ENCODE data around the gene UBE3D.

UBE3D gene

DNA sequence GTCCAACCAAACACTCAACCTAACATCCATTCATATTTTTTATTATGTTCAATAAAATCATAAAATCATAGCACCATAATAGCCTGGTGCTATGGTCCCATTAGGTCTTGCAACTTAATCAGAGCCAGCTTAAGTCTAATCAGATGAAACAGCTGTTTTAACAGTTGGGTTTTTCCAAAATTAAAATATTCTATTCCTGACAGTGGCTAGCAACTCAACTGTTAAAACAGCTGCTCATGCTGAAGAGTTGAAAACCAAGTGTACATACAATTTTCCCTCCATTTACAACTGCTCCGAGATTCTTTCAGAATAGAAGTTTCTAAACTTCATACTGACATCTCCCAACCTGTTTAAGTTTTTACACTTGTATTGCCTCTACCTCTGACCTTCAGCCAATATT is 89.5 kb downstream of the UBE3D start:
- Histone ChIP-seq H2AFZ (ENCODE audit: low read length) (no peak overlapping the region), H4K20me1 (ENCODE audit: insufficient read depth, low read length) (no peaks in the 10 kb centered on the region), H3K4me3 (ENCODE audit: low read depth, low read length, poor library complexity, severe bottlenecking) (no peak overlapping the region), H3K9me2 (ENCODE audit: low read depth, low read length) (no peaks in the 10 kb centered on the region), H3K9ac (ENCODE audit: low read length) (no peak overlapping the region), H3K27ac (ENCODE audit: low read depth, low read length, poor library complexity, severe bottlenecking) (no peak overlapping the region), H3K27me3 (ENCODE audit: insufficient read depth, low read length) (no peaks in the 10 kb centered on the region), H3K9me3 (ENCODE audit: low read length) (no peaks in the 10 kb centered on the region), H3F3A (ENCODE audit: insufficient read depth, low read length) (no peaks in the 10 kb centered on the region), H3K4me2 (ENCODE audit: low read length) (no peak overlapping the region), H3K4me1 (ENCODE audit: insufficient read depth, low read length, severe bottlenecking) (no peaks in the 10 kb centered on the region), H3K79me2 (ENCODE audit: insufficient read depth, low read length) (no peaks in the 10 kb centered on the region), H3K36me3 (ENCODE audit: insufficient read depth, low read length) (peaks cover 4% of the 10 kb centered on the region)
- TF ChIP-seq, protein P1, sequence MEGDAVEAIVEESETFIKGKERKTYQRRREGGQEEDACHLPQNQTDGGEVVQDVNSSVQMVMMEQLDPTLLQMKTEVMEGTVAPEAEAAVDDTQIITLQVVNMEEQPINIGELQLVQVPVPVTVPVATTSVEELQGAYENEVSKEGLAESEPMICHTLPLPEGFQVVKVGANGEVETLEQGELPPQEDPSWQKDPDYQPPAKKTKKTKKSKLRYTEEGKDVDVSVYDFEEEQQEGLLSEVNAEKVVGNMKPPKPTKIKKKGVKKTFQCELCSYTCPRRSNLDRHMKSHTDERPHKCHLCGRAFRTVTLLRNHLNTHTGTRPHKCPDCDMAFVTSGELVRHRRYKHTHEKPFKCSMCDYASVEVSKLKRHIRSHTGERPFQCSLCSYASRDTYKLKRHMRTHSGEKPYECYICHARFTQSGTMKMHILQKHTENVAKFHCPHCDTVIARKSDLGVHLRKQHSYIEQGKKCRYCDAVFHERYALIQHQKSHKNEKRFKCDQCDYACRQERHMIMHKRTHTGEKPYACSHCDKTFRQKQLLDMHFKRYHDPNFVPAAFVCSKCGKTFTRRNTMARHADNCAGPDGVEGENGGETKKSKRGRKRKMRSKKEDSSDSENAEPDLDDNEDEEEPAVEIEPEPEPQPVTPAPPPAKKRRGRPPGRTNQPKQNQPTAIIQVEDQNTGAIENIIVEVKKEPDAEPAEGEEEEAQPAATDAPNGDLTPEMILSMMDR (IDR thresholded peaks at IDR 0.05; ENCODE audit: low read length): no peak
- TF ChIP-seq EZH2 (IDR thresholded peaks at IDR 0.05; ENCODE audit: borderline replicate concordance, low read length): no peak

DNA sequence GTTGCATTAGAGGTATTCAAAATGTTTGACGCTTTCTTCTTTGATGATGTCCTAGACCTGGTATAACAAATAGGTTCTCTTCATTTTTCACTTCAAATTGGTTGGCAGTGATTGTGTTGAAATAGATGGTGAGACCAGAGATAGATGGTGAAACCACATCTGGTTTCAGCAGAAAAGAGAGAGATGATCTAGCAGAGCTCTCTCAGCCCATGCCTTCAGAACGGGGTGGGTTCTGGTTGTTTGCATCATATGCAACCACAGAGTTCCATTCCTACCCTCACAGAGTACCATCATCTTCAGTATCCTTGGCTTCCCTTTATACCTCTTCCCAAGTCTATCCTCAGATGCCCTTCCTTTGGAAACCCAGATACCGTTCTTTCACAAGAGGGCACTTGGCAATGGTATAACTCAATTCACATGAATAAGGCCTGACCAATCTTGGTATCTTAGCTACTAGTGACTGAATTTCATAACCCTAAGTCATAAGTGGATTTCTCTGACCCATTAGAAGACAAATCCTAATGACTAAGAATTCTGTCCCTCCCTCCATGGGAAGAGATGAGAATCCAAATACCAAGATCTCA is 93.7 kb downstream of the UBE3D start:
- Histone ChIP-seq H3K9me3 (ENCODE audit: low read length) (no peaks in the 10 kb centered on the region), H3K36me3 (ENCODE audit: insufficient read depth, low read length) (no peaks in the 10 kb centered on the region), H3F3A (ENCODE audit: insufficient read depth, low read length) (no peaks in the 10 kb centered on the region), H3K4me2 (ENCODE audit: low read length) (no peak overlapping the region), H3K9me2 (ENCODE audit: low read depth, low read length) (no peaks in the 10 kb centered on the region), H3K79me2 (ENCODE audit: insufficient read depth, low read length) (no peaks in the 10 kb centered on the region), H3K9ac (ENCODE audit: low read length) (no peak overlapping the region), H3K27me3 (ENCODE audit: insufficient read depth, low read length) (no peaks in the 10 kb centered on the region), H2AFZ (ENCODE audit: low read length) (no peak overlapping the region), H3K27ac (ENCODE audit: low read depth, low read length, poor library complexity, severe bottlenecking) (no peak overlapping the region), H3K4me3 (ENCODE audit: low read depth, low read length, poor library complexity, severe bottlenecking) (no peak overlapping the region), H4K20me1 (ENCODE audit: insufficient read depth, low read length) (no peaks in the 10 kb centered on the region), H3K4me1 (ENCODE audit: insufficient read depth, low read length, severe bottlenecking) (peaks cover 3% of the 10 kb centered on the region)
- no peak for TF ChIP-seq EZH2 (IDR thresholded peaks at IDR 0.05; ENCODE audit: borderline replicate concordance, low read length)
- TF ChIP-seq, protein P1 (IDR thresholded peaks at IDR 0.05; ENCODE audit: low read length): no peak

DNA sequence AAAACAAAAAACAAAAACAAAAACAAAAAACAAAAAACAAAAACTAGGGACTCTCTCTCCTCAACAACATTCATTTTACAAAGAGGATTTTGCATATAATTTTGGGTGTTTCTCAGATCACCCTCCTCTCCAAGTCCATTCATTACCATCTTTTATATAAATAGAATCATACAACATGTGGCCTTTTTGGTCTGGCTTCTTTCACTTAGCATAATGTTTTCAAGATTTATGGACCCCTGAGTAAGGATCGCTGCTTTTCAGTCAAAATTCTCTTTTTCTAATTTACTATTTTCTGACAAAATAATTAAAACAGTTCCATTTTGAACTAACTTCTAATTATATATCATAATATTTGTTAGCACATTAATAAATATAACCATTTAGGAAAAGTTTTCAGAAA is 94.8 kb downstream of the UBE3D start:
- Histone ChIP-seq H3K79me2 (ENCODE audit: insufficient read depth, low read length) (no peaks in the 10 kb centered on the region), H2AFZ (ENCODE audit: low read length) (no peak overlapping the region), H4K20me1 (ENCODE audit: insufficient read depth, low read length) (no peaks in the 10 kb centered on the region), H3K4me1 (ENCODE audit: insufficient read depth, low read length, severe bottlenecking) (peaks cover 3% of the 10 kb centered on the region), H3F3A (ENCODE audit: insufficient read depth, low read length) (no peaks in the 10 kb centered on the region), H3K9ac (ENCODE audit: low read length) (no peak overlapping the region), H3K9me3 (ENCODE audit: low read length) (no peaks in the 10 kb centered on the region), H3K36me3 (ENCODE audit: insufficient read depth, low read length) (no peaks in the 10 kb centered on the region), H3K4me3 (ENCODE audit: low read depth, low read length, poor library complexity, severe bottlenecking) (no peak overlapping the region), H3K27ac (ENCODE audit: low read depth, low read length, poor library complexity, severe bottlenecking) (no peak overlapping the region), H3K4me2 (ENCODE audit: low read length) (no peak overlapping the region), H3K9me2 (ENCODE audit: low read depth, low read length) (no peaks in the 10 kb centered on the region), H3K27me3 (ENCODE audit: insufficient read depth, low read length) (no peaks in the 10 kb centered on the region)
- TF ChIP-seq EZH2 (IDR thresholded peaks at IDR 0.05; ENCODE audit: borderline replicate concordance, low read length): no peak
- TF ChIP-seq, protein P1 (IDR thresholded peaks at IDR 0.05; ENCODE audit: low read length): no peak
